A549 (cell line): Measurements from ENCODE around the gene FGFR3.

Source experiments
- TF ChIP-seq, protein P1 (sequence below): fragments of >200 bp; sonication (Bioruptor Twin); formaldehyde crosslinking; IDR thresholded peaks from 3 replicates; pipeline ENCODE4 v1.5.1; 2016
- TF ChIP-seq, protein P2 (sequence below): fragments of 150-350 bp; IDR thresholded peaks from 2 replicates; pipeline ENCODE4 v1.6.1; 2014; ENCODE audit warnings: low read depth, mild to moderate bottlenecking, low read length

DNA sequence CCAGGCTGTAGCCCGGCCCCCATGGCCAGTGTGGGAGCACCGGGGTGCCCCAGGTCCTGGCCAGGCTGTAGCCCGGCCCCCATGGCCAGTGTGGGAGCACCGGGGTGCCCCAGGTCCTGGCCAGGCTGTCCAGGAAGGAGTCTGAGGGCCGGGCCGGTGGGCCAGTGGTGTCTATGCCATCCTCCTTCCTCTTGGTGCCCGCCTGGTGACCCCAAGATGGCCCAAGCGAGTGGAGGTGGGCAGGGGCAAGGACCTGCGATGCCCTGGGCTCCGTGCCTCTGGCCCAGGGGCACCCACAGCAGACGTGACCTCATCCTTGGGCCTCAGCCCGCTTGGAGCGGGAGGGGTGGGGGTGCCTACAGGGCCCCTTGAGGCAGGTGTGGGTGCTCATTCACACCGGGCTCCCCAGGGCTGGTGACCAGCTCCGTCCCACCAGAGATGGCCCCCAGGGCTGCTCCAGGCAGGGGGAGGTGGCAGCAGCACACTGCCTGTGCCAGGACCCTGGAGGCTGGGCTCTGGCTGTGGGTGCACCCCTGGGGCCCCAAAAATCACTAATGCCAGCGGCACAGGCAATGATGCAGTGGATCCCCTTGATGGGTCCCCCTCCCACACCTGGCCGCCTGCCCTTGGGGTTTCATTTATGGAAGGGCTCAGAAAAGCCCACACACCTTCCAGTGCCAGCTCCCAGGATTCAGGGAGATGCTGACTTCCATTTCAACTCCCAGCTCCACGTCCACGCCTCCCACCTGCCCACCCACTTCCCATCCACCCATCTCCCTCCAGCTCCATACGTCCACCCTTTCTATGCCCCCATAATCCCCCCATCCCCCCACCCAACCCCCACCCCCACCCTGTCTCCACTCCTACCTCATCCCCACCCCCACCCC is 36.0 kb upstream of the FGFR3 start:
- TF ChIP-seq, protein P1, sequence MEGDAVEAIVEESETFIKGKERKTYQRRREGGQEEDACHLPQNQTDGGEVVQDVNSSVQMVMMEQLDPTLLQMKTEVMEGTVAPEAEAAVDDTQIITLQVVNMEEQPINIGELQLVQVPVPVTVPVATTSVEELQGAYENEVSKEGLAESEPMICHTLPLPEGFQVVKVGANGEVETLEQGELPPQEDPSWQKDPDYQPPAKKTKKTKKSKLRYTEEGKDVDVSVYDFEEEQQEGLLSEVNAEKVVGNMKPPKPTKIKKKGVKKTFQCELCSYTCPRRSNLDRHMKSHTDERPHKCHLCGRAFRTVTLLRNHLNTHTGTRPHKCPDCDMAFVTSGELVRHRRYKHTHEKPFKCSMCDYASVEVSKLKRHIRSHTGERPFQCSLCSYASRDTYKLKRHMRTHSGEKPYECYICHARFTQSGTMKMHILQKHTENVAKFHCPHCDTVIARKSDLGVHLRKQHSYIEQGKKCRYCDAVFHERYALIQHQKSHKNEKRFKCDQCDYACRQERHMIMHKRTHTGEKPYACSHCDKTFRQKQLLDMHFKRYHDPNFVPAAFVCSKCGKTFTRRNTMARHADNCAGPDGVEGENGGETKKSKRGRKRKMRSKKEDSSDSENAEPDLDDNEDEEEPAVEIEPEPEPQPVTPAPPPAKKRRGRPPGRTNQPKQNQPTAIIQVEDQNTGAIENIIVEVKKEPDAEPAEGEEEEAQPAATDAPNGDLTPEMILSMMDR, result no peak
- TF ChIP-seq, protein P2, sequence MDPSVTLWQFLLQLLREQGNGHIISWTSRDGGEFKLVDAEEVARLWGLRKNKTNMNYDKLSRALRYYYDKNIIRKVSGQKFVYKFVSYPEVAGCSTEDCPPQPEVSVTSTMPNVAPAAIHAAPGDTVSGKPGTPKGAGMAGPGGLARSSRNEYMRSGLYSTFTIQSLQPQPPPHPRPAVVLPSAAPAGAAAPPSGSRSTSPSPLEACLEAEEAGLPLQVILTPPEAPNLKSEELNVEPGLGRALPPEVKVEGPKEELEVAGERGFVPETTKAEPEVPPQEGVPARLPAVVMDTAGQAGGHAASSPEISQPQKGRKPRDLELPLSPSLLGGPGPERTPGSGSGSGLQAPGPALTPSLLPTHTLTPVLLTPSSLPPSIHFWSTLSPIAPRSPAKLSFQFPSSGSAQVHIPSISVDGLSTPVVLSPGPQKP, result no peak
